ENCODE measurements around the gene PARD3B. TPM values are rescaled to one million over a fixed set of nuclear protein-coding genes. Genes with fewer than 3 reads are reported as not detected.

PARD3B gene
- total RNA-seq, 1 experiment from 2014 or later, result 7.6 TPM

- Histone ChIP-seq H3K36me3 (ENCODE audit: insufficient read depth, low read length, poor library complexity, severe bottlenecking) (no peaks in the 10 kb centered on the region), H3K9me3 (ENCODE audit: low read depth, low read length, poor library complexity, severe bottlenecking) (no peaks in the 10 kb centered on the region), H3K4me3 (ENCODE audit: low read depth, low read length, poor library complexity, severe bottlenecking) (no peak overlapping the region), H3K4me1 (ENCODE audit: insufficient read depth, low read length, poor library complexity, severe bottlenecking) (no peaks in the 10 kb centered on the region), H3K27ac (ENCODE audit: low read depth, low read length, poor library complexity, severe bottlenecking) (no peak overlapping the region), H3K27me3 (replicated peaks; ENCODE audit: insufficient read depth, low read depth, low read length, poor library complexity) (no peaks in the 10 kb centered on the region)
- DNase-seq (ENCODE audit: low spot score), result no peak
- POLR2A ChIA-PET (ENCODE audit: low non-redundant PET), result no interaction called here
- CTCF ChIA-PET, result no interaction called here
- no TSS peak for BruUV-seq (replicated peaks)
- TF ChIP-seq CTCF (conservative IDR thresholded peaks at IDR 0.05; ENCODE audit: low read depth, low read length), result no peak
- intact Hi-C loops (cut with micrococcal nuclease; ENCODE audit: unreplicated experiment), result no loop called here
These were observed 488.8 kb downstream of the PARD3B start for GRCh38 chr2:205034034-205034433.

- intact Hi-C loops (cut with micrococcal nuclease; ENCODE audit: unreplicated experiment), result no loop called here
- no TSS peak for BruUV-seq (replicated peaks)
- ChIA-PET CTCF (no interaction called here), POLR2A (ENCODE audit: low non-redundant PET) (no interaction called here)
- no peak for DNase-seq (ENCODE audit: low spot score)
- Histone ChIP-seq H3K4me3 (ENCODE audit: low read depth, low read length, poor library complexity, severe bottlenecking) (no peak overlapping the region), H3K27me3 (replicated peaks; ENCODE audit: insufficient read depth, low read depth, low read length, poor library complexity) (no peaks in the 10 kb centered on the region), H3K9me3 (ENCODE audit: low read depth, low read length, poor library complexity, severe bottlenecking) (no peaks in the 10 kb centered on the region), H3K36me3 (ENCODE audit: insufficient read depth, low read length, poor library complexity, severe bottlenecking) (no peaks in the 10 kb centered on the region), H3K27ac (ENCODE audit: low read depth, low read length, poor library complexity, severe bottlenecking) (no peak overlapping the region), H3K4me1 (ENCODE audit: insufficient read depth, low read length, poor library complexity, severe bottlenecking) (no peaks in the 10 kb centered on the region)
- TF ChIP-seq EZH2 (IDR thresholded peaks at IDR 0.05; ENCODE audit: borderline replicate concordance, low read depth, low read length, poor library complexity, severe bottlenecking) (no peak), CTCF (conservative IDR thresholded peaks at IDR 0.05; ENCODE audit: low read depth, low read length) (no peak)
These were observed 495.0 kb downstream of the PARD3B start for GRCh38 chr2:205040323-205040722.

GRCh38 chr2:205041472-205042130 is 496.3 kb downstream of the PARD3B start:
- H3K27ac ChIP-seq (ENCODE audit: low read depth, low read length, poor library complexity, severe bottlenecking), result no peak overlapping the region
- no peak overlapping the region for H3K4me3 ChIP-seq (ENCODE audit: low read depth, low read length, poor library complexity, severe bottlenecking)
- H3K4me1 ChIP-seq (ENCODE audit: insufficient read depth, low read length, poor library complexity, severe bottlenecking), result no peaks in the 10 kb centered on the region
- H3K9me3 ChIP-seq (ENCODE audit: low read depth, low read length, poor library complexity, severe bottlenecking), result no peaks in the 10 kb centered on the region
- ChIA-PET CTCF (no interaction called here), POLR2A (ENCODE audit: low non-redundant PET) (no interaction called here)
- no peaks in the 10 kb centered on the region for H3K36me3 ChIP-seq (ENCODE audit: insufficient read depth, low read length, poor library complexity, severe bottlenecking)
- no peak for DNase-seq (ENCODE audit: low spot score)
- no TSS peak for BruUV-seq (replicated peaks)
- intact Hi-C loops (cut with micrococcal nuclease; ENCODE audit: unreplicated experiment), result no loop called here
- TF ChIP-seq CTCF (conservative IDR thresholded peaks at IDR 0.05; ENCODE audit: low read depth, low read length) (no peak), EZH2 (IDR thresholded peaks at IDR 0.05; ENCODE audit: borderline replicate concordance, low read depth, low read length, poor library complexity, severe bottlenecking) (no peak)
- no peaks in the 10 kb centered on the region for H3K27me3 ChIP-seq (replicated peaks; ENCODE audit: insufficient read depth, low read depth, low read length, poor library complexity)

Measured in A673 (cell line).